MG63 (cell line): Measurements from ENCODE around the gene TEAD1. TPM values are rescaled to one million over a fixed set of nuclear protein-coding genes. Genes with fewer than 3 reads are reported as not detected.
A peak's percentile ranks its signal among the peaks of the same experiment; 100 is the strongest.
"Not testable (repeated sequence)": the region's sequence is repeated elsewhere in the genome, so short reads cannot be mapped to it uniquely, and the experiment has no call there.

ENCODE experiments used
- DNase-seq: peaks from one replicate; pipeline ENCODE4 v3.0.0-alpha.2; 2020
- H3K27me3 ChIP-seq: fragments of 250-450 bp; sonication (Bioruptor Pico); 2 replicates; pipeline ENCODE4 v1.5.1; 2020; ENCODE audit warnings: mild to moderate bottlenecking, moderate library complexity
- H3K36me3 ChIP-seq: fragments of 250-450 bp; sonication (Bioruptor Pico); 2 replicates; pipeline ENCODE4 v1.5.1; 2020; ENCODE audit warnings: mild to moderate bottlenecking, moderate library complexity
- H3K4me3 ChIP-seq: fragments of 250-450 bp; sonication (Bioruptor Pico); 2 replicates; pipeline ENCODE4 v1.5.1; 2020; ENCODE audit warnings: mild to moderate bottlenecking, moderate library complexity
- H3K9me3 ChIP-seq: fragments of 250-450 bp; sonication (Bioruptor Pico); 2 replicates; pipeline ENCODE4 v1.5.1; 2020; ENCODE audit warnings: mild to moderate bottlenecking, moderate library complexity
- total RNA-seq: library from RNA; depleted of rRNA; stranded (reverse); fragments of >200 nt; shearing (Covaris generic); gene quantifications from 2 replicates; pipeline ENCODE4 v1.2.3, GENCODE V29; 2014; ENCODE audit warnings: low replicate concordance

TEAD1 gene
- total RNA-seq, 1 experiment from 2014 or later = 17.5 TPM

DNA sequence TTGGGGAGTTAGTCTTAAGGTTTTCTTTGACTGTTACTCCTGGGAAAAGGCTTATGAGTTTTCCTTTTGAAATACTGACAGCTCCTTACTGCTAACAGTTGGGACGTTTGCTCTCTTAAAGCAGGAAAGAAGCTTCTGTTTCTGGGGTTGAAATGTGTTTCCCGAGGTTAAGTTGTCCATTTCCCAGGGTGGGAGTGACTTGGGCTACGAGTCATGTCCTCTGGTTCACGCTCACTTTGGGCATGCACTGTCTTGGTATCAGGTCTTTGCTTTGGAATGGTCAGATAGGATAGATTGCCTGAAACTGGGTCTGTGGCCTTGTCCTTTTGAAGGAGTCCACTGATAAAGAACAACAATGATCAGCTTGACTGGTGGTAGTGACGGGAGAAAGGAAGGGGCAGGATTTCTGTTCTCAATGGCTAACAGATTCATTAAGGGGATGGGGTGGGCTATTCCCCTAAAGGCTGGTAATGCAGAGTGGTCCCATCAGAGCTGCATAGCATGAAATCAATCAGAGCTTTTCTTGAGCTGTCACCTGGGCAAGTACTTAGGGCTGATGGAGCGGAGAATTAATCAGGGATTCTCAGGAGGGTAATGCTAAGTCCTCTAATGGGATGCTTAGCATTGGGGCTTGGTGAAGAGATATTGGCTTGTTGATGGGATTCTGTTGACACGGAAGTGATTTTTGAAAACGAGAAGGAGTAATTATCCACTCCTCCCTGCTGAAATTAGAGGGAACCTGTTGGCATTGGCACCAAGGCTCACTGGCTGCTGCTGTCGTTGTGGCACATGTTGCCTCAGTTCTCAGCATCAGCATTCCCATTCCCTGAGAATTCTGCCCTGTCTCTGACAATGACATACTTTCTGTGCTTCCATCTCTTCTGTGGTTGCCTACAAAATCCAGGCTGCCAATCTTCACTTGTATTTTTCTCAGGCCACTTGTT lies 81.6 kb downstream of the TEAD1 start:
- Histone ChIP-seq H3K27me3 (no peaks in the 10 kb centered on the region), H3K4me3 (no peak overlapping the region), H3K9me3 (no peaks in the 10 kb centered on the region), H3K36me3 (peaks cover 5% of the 10 kb centered on the region; the same call in 1 of the 2 replicates)
- no peak for DNase-seq

GRCh38 chr11:12756454-12756806 lies 82.2 kb downstream of the TEAD1 start:
- H3K4me3 ChIP-seq = no peak overlapping the region
- no peaks in the 10 kb centered on the region for H3K27me3 ChIP-seq
- DNase-seq = no peak
- H3K36me3 ChIP-seq = peaks cover 5% of the 10 kb centered on the region; the same call in 1 of the 2 replicates
- no peaks in the 10 kb centered on the region for H3K9me3 ChIP-seq

DNA sequence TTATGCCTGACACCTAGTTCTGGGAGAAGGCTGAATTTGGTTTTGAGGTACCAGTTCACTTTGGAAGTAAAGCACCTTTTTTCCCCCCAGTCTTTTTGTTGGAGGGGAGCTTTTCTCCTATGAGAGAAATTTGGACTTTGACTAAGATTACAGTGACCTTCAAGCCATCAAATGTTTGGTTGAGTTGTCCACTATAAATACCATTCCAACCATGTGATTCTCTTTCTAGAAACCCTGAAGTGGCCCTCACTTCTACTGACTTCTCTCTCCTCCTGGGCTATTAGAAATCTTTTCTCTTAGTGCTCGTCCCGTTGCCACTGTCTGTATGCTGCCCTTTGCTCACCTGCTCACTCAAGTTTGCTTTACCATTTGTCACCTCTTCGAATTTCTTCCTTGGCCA lies 82.6 kb downstream of the TEAD1 start:
- Histone ChIP-seq H3K9me3 (no peaks in the 10 kb centered on the region), H3K36me3 (peaks cover 5% of the 10 kb centered on the region; the same call in 1 of the 2 replicates), H3K27me3 (no peaks in the 10 kb centered on the region), H3K4me3 (no peak overlapping the region)
- DNase-seq = no peak

GRCh38 chr11:12757416-12757815 lies 83.2 kb downstream of the TEAD1 start:
- H3K36me3 ChIP-seq = peaks cover 2% of the 10 kb centered on the region; the same call in 1 of the 2 replicates
- H3K27me3 ChIP-seq = no peaks in the 10 kb centered on the region
- no peak for DNase-seq
- no peaks in the 10 kb centered on the region for H3K9me3 ChIP-seq
- H3K4me3 ChIP-seq = no peak overlapping the region

- not testable (repeated sequence) for DNase-seq, H3K9me3 ChIP-seq, H3K36me3 ChIP-seq, H3K27me3 ChIP-seq, H3K4me3 ChIP-seq
Observed at GRCh38 chr11:12758117-12758516, 83.9 kb downstream of the TEAD1 start.

DNA sequence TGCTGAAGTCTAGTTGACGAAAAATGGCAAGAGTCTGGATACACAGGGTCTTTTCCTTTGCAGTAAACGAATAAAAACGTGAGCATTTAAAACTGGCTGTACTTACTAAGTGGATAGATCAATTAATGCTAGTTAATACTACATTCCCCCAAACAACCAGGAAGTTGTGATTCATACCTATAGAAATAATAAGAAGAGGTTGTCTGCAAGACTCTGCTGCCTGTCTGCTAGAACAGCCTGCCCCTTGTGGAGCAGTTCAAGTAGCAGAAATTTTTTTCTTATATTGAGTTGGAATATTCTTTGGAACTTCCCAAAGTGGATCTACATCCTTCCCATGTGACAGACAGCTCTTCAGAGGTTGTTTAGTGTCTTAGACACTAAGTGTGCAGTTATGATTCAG lies 86.8 kb downstream of the TEAD1 start:
- H3K36me3 ChIP-seq = peaks cover 20% of the 10 kb centered on the region
- DNase-seq = peak; percentile 17

DNA sequence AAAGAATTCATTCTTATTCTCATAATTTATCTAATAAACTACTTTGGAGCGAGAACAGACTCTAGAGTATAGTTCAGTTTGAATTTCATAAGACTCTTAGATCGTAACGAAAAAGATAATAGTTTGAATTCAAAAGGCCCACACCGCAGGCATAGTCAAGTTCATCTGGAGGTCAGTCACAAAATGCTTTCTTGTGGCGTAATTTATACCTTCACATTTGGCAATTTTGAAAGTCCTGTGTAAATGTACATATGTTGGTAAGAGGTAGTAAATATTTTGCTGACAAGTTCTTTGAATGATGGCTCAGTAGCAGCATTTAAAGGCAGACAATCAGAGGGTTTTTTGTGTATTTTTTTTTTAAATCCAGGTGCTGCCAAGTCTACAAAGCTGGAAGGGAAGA lies 88.1 kb downstream of the TEAD1 start:
- no peak for DNase-seq

More for the DNA sequence above, 86.8 kb downstream of the TEAD1 start:
- no peaks in the 10 kb centered on the region for H3K9me3 ChIP-seq
- no peak overlapping the region for H3K4me3 ChIP-seq
- no peaks in the 10 kb centered on the region for H3K27me3 ChIP-seq

GRCh38 chr11:12762696-12763324 lies 88.6 kb downstream of the TEAD1 start:
- Histone ChIP-seq H3K9me3 (no peaks in the 10 kb centered on the region), H3K4me3 (no peak overlapping the region), H3K27me3 (no peaks in the 10 kb centered on the region), H3K36me3 (peaks cover 30% of the 10 kb centered on the region)
- no peak for DNase-seq

More for the DNA sequence above, 88.1 kb downstream of the TEAD1 start:
- Histone ChIP-seq H3K9me3 (no peaks in the 10 kb centered on the region), H3K4me3 (no peak overlapping the region), H3K27me3 (no peaks in the 10 kb centered on the region), H3K36me3 (peaks cover 29% of the 10 kb centered on the region)

- Histone ChIP-seq H3K9me3 (no peaks in the 10 kb centered on the region), H3K36me3 (peaks cover 37% of the 10 kb centered on the region), H3K27me3 (no peaks in the 10 kb centered on the region), H3K4me3 (no peak overlapping the region)
- no peak for DNase-seq
Observed at GRCh38 chr11:12764187-12764914, 90.1 kb downstream of the TEAD1 start.

DNA sequence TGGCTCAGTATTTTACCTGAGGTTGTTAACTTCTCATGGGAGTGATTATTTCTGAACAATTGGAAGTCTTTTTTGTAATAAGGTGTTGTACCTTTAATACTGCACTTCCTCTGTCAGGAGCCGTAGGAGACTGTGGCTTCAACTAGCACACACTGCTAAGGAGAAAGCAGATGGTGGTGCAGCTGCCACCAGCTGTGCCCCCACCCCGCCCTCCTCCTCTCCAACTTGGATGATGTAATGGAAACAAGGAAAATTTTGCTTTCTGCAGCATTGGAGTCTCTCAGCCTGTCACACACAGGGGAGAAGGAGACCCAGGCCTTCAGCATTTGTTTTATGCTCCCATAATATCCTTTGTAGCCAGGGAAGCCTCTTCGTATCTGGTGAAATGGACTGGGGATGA lies 91.2 kb downstream of the TEAD1 start:
- DNase-seq = peak; percentile 36

DNA sequence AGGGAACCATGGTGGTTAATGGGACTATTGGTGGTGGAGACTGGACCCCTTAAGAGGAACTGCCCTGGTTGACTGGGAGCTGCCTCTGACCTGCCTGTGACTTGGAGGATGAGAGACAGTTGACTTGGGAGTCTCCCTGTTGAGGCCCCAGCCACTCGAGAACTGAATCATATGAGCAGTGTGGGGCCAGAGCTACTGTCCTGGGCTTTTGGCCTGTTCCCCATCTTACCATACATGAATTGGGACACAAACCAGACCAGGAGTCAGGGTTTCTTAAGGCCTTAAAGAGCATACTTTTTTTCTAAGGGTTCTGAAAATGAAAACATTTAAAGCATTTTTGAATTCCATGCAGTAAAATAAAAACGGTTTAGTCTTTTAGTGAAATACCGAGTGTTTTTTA lies 92.8 kb downstream of the TEAD1 start:
- DNase-seq = no peak
- peaks cover 40% of the 10 kb centered on the region for H3K36me3 ChIP-seq
- H3K4me3 ChIP-seq = no peak overlapping the region
- H3K27me3 ChIP-seq = no peaks in the 10 kb centered on the region
- H3K9me3 ChIP-seq = no peaks in the 10 kb centered on the region

More for the DNA sequence above, 91.2 kb downstream of the TEAD1 start:
- peaks cover 38% of the 10 kb centered on the region for H3K36me3 ChIP-seq
- H3K4me3 ChIP-seq = no peak overlapping the region
- H3K9me3 ChIP-seq = no peaks in the 10 kb centered on the region
- H3K27me3 ChIP-seq = no peaks in the 10 kb centered on the region

DNA sequence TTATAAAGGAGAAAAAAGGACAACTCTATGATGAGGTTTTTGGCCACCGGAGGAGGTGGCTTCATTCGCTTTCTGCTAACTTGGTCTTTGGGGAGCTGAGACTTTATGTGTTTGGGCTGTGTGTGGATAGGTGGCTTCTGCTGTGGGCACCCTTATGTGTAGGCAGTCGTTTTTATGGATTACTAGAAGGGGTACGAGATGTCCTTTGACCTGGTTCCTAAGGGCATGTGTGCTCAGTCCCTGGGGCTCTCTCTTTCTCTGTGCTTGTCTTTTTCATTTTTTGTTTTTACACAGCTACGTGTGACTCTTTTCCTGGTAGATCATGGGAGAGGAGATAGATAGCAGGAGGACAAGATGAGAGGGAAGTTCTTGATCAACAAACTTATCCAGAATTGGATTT lies 93.4 kb downstream of the TEAD1 start:
- Histone ChIP-seq H3K4me3 (no peak overlapping the region), H3K36me3 (peaks cover 40% of the 10 kb centered on the region)

GRCh38 chr11:12768726-12769673 lies 94.8 kb downstream of the TEAD1 start:
- H3K9me3 ChIP-seq = no peaks in the 10 kb centered on the region
- DNase-seq = no peak
- H3K4me3 ChIP-seq = no peak overlapping the region
- peaks cover 46% of the 10 kb centered on the region for H3K36me3 ChIP-seq
- no peaks in the 10 kb centered on the region for H3K27me3 ChIP-seq

More for the DNA sequence above, 93.4 kb downstream of the TEAD1 start:
- Histone ChIP-seq H3K27me3 (no peaks in the 10 kb centered on the region), H3K9me3 (no peaks in the 10 kb centered on the region)
- DNase-seq = no peak

DNA sequence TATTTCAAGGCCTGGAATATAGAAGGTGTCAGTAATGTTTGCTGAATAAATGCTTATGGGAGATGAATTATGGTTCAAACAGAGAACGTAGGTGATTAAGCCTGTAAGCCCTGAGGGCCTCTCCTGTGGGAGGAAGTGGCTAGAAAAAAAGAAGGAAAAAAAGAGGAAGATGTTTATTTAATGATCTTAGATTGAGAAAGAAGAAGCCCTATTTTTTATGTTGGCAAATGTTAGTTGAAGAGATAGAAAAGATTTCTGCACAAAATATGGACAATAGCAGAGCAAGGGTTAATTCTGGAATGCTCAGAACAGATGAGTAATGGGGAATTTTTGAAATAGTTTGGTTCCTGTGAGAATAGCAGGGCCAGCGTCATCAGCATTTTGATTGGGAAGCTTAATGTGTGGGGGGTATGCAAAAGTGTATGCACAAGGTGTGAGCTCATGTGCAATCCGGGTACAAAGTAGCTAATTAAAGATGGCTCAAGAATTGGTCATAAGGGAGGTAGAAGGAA lies 95.7 kb downstream of the TEAD1 start:
- no peaks in the 10 kb centered on the region for H3K27me3 ChIP-seq
- peak; percentile 34 for DNase-seq
- H3K36me3 ChIP-seq = peaks cover 41% of the 10 kb centered on the region
- H3K4me3 ChIP-seq = no peak overlapping the region
- no peaks in the 10 kb centered on the region for H3K9me3 ChIP-seq

DNA sequence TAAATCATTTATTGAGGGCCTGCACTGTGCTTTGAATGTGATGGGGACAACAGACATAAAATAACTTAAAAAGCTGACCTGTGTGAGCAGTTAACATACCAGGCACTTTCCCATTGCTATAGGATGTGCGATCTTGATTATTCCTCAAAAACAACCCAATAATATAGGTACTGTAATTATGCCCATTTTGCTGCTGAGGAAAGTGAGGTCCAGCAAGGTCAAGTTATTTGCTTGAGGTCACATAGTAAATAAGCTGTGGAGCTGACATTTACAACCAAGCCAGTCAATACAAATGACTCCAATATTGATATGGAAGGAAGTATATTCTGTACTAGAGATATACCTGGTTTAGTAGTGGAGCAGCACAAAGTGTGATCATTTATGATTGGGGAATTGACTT lies 96.2 kb downstream of the TEAD1 start:
- Histone ChIP-seq H3K36me3 (peaks cover 36% of the 10 kb centered on the region), H3K27me3 (no peaks in the 10 kb centered on the region), H3K9me3 (no peaks in the 10 kb centered on the region), H3K4me3 (no peak overlapping the region)
- DNase-seq = no peak
